OCI-M2 (cell line): Measurements from ENCODE around the gene LINS1.

ENCODE experiments used
- DNase-seq: peaks from one replicate; lab custom pipeline; 2025; ENCODE audit not compliant: unreplicated experiment; lab: John Stamatoyannopoulos, UW

Gene LINS1, protein sequence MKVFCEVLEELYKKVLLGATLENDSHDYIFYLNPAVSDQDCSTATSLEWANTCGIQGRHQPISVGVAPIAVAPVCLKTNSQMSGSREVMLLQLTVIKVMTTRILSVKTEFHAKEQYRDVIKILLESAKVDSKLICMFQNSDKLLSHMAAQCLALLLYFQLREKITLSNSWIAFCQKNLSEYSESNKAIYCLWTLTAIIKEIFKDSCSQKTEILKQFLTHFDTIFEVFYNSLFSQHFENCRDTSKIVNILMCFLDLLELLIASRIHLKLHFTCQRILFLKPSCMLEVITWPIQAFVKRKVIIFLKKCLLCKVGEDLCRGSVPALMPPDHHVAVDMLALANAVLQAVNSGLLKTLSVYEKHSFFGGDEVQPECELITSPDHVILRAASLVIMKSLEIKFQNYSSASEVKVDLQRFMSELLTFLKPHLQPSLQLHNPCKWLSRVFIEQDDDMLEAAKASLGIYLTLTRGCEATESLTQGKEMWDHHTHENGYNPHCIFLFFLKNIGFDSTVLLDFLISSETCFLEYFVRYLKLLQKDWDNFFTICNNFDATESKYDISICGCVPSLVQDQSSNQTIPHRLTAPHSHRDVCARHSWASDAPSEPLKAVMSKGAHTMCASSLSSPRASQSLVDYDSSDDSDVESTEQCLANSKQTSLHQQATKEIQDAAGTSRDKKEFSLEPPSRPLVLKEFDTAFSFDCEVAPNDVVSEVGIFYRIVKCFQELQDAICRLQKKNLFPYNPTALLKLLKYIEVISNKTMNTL

GRCh38 chr15:100602064-100602822, at the start of gene LINS1, which contains the start of gene ASB7:
TSS of gene LINS1 (minus strand) at chr15:100602184. CDS start at chr15:100580842, 21,342 bp downstream.
TSS of gene ASB7 (plus strand) at chr15:100602589. CDS start at chr15:100612217, 9,628 bp downstream.
- peak; percentile 88 for DNase-seq

- DNase-seq = no peak
Measured at GRCh38 chr15:100651253-100651652, 49.3 kb upstream of the LINS1 start.

DNA sequence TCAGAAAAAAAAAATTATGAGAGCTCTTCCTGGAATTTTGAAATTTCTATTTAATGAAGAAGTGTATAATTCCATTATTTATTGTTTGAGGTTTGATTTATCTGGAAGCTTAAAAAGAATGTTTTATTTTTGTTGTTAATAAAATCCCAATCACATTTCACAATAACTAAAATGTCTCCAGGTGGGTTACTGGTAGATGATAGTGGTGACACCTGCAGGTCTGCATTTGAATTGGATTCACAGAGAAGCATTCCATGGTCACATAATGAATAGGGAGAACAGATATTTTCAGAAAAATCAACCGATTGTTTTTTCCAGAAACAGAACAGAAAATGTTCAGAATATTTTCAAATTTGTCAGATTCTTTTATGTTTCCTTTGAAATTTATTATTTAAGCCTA, 48.7 kb upstream of the LINS1 start:
- no peak for DNase-seq

- no peak for DNase-seq
Measured at GRCh38 chr15:100648951-100649350, 47.0 kb upstream of the LINS1 start.

DNA sequence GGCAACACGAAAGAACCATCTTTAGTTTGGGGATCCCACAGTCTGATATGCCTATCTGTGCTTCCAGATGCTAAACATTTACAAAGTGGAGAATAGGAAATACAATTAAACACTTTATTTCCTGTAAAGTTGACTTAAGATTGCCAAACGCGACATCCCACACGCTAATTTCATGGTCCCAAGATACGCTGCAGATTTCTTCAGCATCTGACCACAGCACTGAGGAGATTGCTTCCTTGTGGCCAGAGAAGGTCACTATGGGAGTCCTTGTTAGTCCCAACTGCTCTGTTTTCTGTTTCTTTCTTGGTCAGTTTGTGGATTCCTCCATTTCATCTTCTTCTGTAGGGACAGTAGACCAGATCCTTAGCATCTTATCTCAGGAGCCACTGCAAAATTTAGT, 43.7 kb upstream of the LINS1 start:
- no peak for DNase-seq

DNA sequence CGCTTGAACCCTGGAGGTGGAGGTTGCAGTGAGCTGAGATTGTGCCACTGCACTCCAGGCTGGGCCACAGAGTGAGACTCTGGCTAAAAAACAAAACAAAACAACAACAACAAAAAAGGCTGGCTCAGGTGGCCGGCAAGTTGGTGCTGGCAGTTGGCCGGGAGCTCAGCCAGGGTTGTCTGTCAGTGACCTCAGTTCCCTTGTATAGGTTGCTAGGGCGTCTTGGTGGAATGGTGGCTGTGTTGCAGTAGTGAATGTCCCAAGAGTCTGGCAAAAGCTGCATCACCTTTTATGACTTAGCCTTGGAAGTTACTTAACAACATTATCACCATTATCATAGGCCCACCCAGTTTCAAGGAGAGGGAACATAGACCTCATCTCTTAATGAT, 41.0 kb upstream of the LINS1 start:
- no peak for DNase-seq

- DNase-seq = no peak
Measured at GRCh38 chr15:100642213-100642949, 40.4 kb upstream of the LINS1 start.

DNA sequence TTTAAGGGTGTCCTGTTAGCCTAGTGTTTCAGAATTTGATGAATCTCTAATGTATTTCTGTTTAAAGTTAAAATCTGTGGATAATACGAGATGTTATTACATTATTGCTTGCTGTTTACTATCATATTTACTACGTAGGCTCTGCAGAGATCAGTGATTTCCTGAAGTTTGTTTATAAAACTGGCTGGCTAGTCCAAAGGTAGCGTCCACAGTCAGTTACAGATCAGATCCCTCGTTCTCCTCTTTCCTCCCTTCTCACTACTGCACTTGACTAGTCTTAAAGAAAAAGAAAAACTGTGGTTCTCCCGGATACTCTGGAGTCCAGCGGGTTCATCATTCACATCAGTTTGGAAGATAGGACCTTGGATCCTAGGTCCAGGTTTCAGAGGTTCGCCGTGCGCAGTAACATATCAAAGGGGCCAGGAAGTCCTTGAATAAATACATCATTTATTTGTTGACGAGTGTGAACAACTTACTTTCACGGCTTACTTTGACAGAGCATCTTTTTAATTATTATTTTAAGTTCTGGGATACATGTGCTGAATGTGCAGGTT, 36.3 kb upstream of the LINS1 start:
- no peak for DNase-seq

GRCh38 chr15:100635406-100636071, 33.6 kb upstream of the LINS1 start:
- DNase-seq = no peak

- no peak for DNase-seq
Measured at GRCh38 chr15:100633763-100634075, 31.7 kb upstream of the LINS1 start.

GRCh38 chr15:100631831-100632230, 29.8 kb upstream of the LINS1 start:
- no peak for DNase-seq

DNA sequence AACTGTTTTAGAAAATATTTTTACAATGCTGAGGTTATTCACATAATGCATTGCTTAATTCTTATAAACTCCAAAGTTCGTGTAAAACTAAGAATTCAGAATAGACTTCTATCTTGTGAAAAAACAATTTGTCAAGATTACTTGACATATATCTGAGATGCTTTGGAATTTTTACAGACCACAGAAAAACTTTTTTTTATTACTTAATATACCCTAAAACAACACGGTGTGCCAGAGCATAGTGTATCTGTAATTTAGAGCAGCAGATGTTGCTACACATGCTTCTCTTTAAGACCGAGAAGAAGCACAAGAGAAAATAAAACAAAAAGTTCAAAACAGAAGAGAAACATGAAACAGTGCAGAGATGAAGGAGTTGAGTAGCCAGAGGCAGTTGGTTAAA, 26.8 kb upstream of the LINS1 start:
- no peak for DNase-seq

- peak; percentile 15 for DNase-seq
Measured at GRCh38 chr15:100627789-100628395, 25.9 kb upstream of the LINS1 start.

DNA sequence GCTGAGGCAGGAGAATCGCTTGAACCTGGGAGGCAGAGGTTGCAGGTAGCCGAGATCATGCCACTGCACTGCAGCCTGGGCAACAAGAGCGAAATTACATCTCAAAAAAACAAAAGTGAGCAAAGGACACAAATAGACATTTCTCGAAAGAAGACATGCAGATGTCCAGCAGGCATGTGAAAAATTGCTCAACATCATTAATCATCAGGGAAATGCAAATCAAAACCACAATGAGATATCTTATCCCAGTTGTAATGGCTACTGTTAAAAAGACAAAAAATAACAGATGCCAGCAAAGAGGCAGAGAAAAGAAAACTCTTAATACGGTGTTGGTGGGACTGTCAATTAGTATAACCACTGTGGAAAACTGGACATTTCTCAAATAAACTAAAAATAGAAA, 21.3 kb upstream of the LINS1 start:
- DNase-seq = no peak

DNA sequence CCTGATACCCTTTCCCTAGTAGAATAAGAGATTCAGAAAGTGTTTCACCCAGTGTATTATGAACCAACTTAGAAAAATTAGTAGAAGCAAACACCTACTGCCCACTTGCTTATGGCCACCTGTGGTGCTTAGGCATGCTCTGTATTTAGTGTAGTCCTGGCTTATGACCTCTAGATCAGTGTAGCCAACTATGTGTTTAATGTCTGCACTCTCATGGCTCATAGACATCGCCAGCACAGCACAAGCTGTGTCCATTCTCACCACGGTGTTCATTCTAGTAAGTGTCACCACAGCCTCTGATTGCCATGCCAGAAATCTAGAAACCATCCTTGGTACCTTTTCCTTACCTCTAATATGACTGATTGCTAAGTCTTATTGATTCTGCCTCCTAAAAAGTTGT, 14.7 kb upstream of the LINS1 start:
- DNase-seq = no peak

GRCh38 chr15:100615801-100616200, 13.8 kb upstream of the LINS1 start:
- no peak for DNase-seq

- no peak for DNase-seq
Measured at GRCh38 chr15:100614918-100615317, 12.9 kb upstream of the LINS1 start.

DNA sequence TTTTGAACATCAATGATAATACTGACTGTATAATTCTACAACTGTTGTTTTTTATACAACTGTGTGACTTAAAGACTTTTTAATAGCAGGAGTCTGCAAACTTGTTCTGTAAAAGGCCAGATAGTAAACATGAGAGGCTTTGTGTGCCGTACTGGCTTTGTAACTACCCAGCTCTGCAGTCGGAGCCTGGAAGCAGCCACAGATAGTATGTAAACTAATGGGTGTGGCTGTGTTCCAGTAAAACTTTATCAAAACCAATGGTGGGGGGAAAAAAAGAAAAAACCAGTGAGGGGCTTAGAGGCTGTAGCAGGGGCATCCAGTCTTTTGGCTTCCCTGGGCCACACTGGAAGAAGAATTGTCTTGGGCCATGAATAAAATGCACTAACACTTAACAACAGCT, 12.4 kb upstream of the LINS1 start:
- no peak for DNase-seq

GRCh38 chr15:100613208-100613607, 11.2 kb upstream of the LINS1 start:
- no peak for DNase-seq

DNA sequence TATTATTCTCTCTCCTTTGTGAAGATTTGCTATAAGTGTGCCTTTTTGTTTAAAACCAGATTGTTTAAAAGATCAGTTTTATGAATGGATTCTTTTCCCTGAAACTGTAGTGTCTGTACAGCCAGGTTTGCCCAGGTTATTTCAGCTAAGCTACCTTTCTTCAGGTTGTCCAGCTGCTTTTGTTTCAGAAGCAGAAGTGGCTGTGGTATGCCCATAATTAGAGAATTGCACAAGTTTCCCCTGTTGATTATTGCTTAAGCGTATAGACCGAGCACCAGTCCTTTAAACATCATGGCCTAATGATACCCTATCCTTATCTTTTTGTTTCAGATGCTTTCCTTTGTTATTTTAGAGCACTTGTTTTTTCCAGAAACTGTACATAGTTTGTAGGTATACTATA, 10.6 kb upstream of the LINS1 start:
- DNase-seq = no peak
